ENCODE measurements around the gene ELMOD1.

The ELMOD1 gene

DNA sequence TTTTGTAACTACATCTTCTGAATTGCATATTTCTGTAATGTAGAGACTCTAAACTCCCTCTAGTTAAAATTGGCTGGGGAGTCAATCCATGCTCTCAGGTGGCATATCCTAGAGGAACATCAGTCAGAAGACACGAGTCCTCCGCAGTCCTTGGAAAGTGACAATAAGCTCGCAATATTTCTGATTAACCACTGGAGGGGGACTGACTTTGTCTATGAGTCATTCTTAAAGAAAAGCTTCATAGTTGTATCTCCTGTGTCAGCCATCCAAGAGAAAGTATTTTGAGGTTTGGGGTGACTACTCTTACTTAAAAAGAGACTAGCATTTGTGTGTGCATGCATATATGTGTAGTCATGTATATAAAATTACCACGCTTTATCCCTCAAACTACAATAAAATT is 60.7 kb downstream of the ELMOD1 start:
- DNase-seq = no peak

DNA sequence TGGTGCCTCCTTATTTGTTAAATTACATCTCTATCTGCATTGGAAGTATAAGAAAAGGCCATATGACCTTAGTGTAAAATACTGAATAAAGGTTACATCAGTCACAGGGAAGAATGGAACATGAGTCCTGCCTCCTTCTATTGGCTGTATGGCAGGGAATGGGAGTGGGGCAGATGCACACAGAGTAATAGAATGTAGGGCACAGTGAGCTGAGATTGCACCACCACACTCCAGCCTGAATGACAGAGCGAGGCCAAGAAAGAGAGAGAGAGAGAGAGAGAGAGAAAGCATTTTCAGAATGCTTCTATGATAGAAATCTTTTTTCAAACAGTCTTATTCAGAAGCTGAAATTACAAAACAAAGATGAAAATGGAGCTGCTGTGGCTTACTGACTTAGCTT is 62.1 kb downstream of the ELMOD1 start:
- no peak for DNase-seq

DNA sequence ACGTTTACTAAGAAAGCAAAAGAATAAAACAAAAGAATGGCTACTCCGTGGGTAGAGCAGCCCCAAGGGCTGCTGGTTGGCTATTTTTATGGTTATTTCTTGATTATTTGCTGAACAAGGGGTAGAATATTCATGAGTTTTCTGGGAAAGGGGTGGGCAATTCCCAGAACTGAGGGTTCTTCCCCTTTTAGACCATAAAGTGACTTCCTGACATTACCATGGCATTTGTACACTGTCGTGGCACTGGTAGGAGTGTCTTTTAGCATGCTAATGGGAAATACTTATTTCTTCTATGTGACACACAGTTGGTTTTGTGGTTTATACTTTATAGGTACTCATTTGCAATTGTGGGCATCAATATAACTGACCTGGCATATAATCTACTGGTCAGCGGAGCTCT is 64.7 kb downstream of the ELMOD1 start:
- DNase-seq = no peak

DNA sequence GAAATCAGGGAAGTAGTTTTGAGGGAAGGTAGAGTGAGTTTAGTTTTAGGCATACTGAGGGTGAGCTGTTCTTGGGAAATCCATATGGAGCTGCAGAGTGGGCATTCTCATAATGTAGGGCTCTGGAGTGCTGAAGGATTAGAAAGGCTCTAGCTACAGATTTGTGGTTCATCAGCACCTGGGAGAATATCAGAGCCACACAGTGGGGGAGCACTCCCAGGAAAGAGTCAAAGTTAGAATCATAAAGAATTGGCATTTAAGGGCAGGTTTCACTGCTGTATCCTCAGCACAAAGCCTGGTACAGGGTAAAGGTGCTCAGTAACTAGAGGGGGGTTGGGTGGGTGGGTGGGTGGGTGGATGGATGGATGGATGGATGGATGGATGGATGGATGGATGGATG is 68.4 kb downstream of the ELMOD1 start:
- DNase-seq = no peak

DNA sequence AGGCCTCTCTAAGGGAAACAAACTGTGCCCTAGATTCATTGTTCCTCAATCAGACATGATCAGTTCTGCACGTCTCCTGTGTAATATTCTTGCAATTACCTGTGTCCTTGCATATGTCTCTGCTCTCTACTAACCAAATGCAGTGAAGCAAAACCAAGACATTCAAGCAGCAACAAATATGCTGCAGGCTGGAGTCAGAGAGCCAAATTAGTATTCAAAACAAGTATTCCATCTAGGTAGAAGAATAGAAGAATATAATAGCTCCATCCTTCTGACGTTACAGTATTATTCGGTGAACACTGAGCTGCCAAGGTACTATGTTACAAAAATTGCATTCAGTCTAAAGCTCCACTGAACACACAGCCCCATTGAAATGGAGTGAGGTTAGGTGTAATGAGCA is 69.1 kb downstream of the ELMOD1 start:
- DNase-seq = no peak

DNA sequence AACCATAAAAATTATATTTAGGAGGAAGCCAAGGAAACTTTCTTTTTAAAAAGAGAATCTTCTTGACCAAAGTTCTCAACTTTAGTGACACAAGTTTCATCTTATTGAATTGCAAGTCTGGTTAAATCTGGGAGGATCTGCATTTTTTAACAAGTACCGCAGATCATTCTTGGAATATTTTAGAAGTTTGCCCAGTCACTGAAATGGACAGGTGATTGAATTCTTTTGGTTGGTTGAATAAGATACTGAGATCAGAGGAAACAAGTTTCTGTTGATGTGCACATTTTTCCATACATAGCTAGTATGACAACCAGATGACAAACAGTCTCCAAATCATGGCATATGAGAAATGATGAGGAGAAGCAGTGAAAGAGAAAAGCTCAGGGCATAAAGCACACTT is 70.7 kb downstream of the ELMOD1 start:
- DNase-seq = no peak

DNA sequence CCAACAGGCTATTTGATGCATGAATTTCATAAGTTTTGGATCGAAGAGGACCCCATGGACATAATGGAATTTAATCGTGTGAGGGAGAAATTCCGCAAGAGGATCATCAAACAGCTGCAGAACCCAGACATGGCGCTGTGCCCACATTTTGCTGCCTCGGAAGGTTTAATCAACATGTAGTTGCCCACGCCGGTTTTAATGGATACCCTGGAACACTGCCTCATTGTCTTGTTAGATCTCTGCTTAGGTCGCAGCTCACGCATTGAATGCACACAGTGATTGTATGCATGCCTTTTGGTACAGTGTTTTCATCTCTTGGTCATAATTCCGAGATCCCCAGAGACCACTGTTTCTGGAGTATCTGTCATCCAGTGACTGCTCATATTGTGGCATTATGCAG is 74.1 kb downstream of the ELMOD1 start:
- DNase-seq = no peak

DNA sequence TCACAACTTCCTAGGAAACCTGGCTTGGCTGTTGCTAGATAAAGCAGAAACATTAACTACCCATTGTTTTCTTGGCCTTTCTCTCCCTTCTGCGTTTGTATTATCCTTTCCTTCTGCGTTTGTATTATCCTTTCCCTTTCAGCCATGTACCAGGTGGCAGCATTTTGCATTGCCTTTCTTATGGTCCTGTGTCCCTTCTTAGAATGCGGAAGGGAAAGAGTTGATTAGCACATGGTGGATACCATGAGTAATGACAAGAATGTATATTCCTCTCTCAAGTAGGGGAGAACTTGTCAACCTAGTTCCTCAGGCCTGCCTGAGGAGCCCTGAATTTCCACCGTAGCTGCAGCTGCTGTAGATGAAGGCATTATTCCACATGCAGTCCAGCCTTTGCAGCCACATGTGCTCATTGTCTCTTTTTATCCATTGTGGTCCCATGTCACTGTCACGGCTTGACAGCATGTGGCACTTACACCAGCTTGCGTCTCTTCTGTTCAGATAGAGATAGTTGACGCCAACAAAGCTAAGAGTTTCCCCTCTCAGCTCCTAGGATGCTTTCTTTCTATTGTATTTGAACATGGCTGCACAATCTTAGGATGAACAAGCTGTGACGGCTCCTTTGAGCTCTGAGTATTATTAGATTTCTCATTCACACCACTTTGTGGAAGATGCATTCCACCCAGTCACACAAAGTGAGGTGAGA is 76.1 kb downstream of the ELMOD1 start:
- no peak for DNase-seq

DNA sequence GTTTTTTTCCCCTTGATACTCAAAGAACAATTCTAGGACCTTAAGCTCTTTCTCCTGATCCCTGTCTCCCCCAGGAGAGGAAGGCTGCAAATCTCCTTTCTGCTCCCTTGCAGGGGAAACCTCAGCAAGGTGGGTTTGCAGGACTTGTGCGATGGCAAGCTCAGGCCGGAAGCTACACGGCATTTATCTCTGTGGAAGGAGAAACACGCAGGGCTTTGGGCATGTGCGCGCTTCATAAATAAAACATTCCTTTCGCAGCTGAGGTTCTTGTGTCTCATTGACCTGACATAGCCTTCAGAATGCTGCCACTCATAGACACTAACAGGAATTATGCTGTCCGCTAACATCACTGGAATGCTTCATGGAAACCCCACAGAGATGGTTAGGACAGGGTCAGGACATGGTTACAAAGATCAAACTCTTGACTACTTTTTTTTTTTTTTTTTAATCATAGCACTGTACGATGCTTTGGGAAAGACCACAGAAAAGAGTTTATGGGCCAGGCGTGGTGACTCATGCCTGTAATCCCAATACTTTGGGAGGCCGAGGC is 78.3 kb downstream of the ELMOD1 start:
- no peak for DNase-seq

DNA sequence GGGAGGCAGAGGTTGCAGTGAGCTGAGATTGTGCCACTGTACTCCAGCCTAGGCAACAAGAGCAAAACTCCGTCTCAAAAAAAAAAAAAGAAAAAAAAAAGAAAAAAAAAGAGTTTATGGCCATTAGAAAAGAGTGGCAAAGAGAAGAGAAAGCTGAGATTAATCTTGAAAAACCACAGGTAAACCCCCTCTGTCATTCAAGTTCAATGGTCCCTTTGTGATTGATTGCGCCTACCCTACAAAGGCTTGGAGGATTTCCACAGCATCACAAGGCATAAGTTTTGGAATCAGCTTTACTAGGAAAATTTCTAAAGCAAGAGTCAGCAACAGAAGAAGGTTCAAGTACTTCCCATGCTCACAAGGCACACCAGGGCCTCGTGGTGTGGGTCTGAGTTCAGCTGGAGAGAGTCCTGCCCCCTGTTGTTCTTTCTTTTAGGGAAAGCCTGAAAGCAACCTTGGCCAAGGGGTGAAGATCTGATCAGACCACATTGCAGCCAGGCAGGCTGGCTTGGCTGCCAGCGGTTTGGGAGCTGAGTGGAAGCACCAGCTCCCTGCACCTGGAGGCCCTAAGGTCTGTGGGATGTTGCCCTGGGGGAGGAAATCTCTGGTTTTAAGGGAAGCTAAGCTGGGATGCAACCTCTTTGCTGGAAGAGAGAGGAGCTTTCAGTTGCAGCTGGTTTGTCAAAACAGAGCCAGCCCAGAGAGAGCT is 79.1 kb downstream of the ELMOD1 start:
- no peak for DNase-seq

DNA sequence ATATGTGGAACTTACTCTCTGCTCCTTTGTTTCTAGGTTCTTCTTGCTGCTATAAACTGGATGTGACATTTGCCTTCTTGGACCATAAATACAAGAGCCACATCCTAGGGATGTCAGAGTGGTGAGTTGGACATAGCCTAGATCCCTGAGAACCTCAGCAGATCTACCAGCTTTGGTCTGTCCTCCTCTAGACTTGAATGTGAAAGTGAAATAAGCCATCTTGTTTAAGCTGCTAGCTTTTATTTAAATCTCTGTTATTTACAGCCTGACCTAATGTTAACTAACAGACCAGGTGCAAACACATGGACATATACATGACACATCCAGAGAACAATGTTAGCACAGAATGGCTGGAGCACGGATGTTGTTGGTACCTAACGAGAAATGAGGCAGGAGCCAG is 85.0 kb downstream of the ELMOD1 start:
- no peak for DNase-seq

DNA sequence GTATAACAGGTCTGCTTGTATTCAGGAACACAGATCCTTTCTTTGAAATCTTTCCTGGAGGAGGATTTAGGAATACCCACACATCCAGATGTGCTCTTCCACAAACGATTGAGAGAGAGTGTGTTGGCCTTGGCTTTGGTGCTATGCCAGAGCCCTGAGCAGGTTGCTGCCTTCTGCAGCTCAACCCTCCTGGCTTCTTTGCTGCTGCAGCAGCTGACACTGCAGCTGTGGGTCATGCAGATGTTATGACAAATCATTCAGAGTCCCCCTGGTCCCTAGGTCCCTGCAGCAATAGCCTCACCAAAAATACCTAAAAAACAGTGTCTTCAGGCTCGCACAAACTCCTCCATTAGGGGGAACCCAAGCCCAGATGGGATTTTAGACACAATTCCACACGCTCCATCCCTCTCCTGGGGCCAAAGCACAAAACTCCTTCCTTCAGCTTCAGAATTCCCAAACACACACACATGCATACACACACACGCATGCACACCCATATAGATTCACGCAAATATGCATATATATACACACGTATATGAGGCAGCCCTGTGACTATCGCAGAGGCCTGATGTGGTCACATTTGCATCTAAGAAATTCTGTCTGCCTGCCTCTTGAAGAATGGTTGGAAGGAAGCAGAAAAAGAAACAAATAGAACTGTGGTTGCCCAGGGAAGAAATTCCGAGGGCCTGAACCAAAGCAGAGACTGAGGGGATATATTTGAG is 85.5 kb downstream of the ELMOD1 start:
- DNase-seq = no peak

DNA sequence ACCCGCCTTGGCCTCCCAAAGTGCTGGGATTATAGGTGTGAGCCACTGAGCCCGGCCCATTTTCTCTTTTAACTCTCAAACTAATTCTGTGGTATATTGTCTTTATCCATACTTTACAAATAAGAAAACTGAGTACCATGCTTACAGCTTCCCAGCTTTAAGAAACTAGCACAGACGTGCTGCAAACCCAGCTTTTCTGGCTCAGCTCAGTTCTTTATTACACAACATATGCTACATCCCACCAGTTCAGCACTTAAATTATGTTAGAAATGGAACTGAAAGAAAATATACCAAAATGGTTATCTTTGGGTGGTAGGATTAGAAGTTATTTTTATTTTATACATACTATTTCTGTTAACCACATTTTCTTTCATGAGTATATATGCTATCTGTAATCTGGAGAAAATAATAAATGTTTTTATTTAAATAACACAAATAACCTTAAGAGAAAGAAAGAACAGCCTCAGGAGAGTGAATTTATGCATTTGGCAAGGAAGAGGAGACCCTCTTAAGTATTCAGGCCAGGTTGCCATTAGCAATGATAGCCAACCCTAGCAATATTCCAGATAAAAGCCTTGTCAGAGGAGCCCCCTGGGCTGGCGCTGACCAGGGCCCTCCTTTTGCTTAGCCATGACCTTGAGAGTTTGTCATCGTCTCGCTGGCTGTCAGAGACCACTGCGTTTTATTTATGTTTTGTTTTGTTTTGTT is 87.1 kb downstream of the ELMOD1 start:
- DNase-seq = no peak

DNA sequence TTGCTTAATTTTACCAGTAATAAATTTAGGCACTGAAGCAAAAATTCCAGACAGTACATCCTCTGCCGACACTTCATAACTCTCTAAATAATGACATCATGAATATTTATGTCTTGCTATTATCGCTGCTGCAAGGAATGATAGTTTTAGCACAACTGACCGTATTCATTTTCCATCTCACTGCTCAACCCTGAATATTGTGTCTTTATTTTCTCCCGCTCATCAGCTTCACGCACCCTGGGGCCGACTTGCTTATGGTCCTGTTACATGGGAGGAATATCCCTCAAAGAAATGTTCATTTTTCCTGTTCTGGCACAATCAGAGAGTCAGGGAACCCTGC is 87.7 kb downstream of the ELMOD1 start:
- DNase-seq = no peak

DNA sequence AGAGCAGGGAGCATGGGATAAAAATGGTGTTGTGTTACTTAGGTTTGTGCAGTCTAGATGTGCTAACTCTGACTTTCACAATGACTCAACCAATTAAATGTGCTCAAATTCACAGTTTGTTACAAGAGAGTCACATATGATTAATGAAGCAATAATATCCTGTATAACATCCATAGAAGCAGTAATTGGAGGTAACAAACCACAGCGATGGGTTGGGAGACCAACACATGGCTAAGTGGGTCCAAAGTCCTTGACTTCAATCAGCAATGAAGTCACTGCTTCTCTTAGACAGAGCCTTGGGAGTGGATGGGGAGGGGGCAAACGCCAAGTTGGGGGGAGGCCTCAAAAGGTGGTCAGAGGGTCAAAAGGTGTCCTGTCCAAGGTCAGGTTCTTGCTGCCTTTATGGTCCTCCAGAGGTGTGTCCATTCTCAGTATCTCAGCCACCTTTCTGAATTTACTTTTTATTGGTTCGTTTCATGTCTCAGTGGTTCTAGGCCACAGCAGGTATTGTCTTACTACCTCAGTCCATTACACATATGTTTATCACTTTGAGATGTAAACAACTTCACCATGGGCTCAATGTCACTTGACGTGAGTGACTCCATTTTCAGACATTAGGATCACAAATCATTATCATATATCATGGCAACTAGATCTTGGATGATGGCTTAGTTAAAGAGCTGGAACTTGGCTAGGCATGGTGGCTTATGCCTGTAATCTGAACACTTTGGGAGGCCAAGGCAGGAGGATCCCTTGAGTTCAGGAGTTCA is 88.5 kb downstream of the ELMOD1 start:
- DNase-seq = no peak

DNA sequence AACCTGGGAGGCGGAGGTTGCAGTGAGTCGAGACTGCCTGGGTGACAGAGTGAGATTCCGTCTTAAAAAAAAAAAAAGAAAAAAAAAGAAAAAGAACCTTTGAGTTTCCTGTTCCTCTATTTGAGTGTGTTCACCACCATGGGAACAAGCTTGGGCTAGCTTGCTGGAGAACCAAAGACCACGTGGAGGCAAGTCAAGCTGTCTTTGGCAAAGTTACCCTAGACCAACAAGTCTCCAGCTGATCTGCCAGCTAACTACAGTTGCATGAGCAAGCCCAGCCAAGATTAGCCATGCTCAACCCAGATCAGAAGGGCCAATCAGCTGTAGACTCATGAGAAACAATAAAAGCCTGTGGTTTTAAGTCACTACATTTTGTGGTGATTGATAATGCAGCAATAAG is 91.2 kb downstream of the ELMOD1 start:
- DNase-seq = no peak

DNA sequence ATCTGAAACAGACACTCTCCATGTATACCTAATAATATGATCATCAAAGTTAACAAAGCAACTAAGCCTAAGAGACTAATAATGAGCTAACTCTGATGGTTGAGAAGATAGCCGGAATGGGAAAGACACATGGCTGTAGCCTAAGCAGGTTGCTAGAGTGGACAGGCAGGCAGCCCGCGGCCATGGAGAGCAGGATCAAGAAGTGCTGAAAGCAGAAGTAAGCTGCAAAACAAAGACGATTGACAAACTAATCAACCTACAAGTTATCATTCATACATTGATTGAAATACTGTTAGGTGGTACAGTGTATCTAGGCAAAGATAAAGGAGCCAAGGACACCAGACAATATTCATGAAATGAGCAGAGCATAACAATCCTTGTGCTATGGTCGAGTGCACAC is 91.6 kb downstream of the ELMOD1 start:
- DNase-seq = no peak

DNA sequence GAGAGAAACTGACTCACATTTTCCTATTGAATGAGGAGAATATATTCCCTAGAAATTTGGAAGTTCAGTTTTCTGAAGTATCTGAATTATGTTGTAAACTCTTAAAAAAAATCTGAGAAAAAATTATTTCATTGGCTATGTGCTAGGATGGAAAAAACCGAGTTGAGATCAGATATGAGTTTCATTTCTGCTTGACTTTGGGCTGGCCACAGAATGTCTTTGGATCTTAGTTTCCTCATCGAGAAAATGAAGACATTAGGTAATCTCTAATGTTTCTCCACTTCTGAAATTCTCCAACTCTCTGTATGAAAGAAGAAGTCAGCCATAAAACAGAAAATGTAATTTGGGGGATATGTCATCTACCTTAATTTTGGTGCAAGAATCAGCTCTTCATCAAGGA is 92.1 kb downstream of the ELMOD1 start:
- no peak for DNase-seq

DNA sequence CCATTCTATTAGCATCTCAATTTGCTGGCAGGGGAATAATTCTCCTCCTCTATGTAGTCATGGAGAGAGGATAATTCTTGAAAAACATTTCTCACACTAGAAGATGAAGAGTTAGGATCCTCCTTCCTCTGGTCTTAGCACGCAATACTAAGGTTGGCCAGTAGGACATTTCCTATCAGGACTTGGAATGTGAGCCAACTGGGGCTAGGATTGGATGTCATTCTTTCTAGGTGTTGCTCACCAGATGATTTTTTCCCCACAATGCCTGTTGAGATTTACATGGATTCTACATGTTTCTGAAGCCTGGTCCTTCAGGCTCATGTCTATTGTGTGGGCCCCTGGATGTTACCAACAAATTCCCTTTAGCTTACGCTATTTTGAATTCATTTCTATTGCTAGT is 92.9 kb downstream of the ELMOD1 start:
- no peak for DNase-seq

DNA sequence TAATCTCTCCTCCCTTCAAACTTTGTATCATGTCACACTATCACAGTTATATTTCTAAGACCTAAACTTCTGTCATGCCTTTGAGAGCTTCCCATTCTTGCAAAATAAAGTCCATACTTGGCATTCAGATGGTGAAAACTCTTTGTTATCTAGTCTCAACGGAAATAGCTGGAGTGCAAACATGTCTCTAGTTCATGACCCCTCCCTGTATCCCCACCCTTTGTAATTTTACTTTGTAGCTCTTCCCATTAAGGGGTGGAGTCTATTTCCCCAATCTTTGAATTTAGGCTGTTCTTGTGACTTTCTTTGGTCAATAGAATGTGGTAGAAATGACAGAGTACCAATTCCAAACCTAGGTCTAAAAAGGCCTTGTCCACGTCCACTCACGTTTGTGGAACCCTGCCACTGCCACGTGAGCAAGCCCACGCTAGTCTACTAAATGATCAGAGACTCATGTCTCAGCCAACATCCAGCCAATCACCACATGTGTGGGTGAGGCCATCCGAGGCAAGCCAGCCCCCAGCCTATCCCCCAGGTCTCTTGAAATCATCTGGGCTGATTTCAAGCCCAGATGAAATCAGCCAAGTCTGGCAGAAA is 97.5 kb downstream of the ELMOD1 start:
- no peak for DNase-seq

DNA sequence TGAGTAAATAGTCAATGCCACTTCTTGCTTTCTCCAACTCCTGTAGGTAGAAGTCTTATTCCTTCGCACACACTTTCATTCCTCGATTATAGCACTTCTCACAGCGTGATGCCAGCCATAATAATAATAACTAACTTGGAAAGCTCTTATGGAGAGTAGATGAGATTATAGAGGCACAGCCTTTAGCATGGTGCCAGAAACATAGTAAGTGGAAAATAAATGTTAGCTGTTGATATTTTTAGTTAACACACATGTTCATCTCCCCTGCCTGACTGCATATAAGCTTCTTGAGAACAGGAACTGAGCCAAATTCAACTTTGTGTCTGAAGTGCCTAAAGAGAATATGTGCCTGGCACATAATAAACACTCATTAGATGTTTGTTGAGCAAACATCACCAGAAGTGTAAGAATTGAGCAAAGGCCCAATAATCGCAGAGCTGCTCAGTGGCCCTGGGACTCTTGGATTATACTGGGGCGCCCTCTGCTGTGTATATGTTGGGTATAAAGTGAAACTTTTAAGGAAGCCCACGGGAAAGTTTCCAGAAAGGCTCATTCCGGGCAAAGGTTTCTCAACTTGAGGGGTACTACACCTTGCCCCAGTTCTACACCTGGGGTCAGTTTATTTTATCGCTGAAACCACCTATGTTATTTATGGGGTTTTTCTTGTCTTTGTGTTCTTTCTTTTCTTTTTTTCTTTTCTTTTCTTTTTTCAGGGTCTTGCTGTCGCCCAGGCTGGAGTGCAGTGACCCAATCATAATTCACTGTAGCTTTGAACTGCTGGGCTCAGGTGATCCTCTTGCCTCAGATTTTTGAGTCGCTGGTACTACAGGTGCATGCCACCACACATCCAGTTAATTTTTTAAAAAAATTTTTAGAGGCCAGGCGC is 98.6 kb downstream of the ELMOD1 start:
- peak; percentile 14 for DNase-seq
